Stomach (tissue), 4 donors: ENCODE measurements around the gene CDH23.

ENCODE experiments used
- CTCF ChIP-seq, 7 experiments: fragments of 450-650 bp in 4 of 7; fragments of 200-600 bp in 3 of 7; sonication (generic) in 3 of 7; IDR thresholded peaks; one replicate each; pipeline ENCODE4 v1.5.1; 2016 to 2019; ENCODE audit warnings: antibody characterized with exemption in 7 of 7, control low read depth in 2 of 7, mild to moderate bottlenecking in 1 of 7
- EP300 ChIP-seq: sonication (generic); formaldehyde crosslinking; IDR thresholded peaks from one replicate; pipeline ENCODE4 v1.6.1; 2017; ENCODE audit warnings: antibody characterized with exemption
- POLR2A ChIP-seq, 4 donors: fragments of 450-650 bp; IDR thresholded peaks; one replicate each; pipeline ENCODE4 v1.6.1; 2016; ENCODE audit warnings: antibody characterized with exemption in 4 of 4, control low read depth in 2 of 4, mild to moderate bottlenecking in 1 of 4, moderate library complexity in 1 of 4
- POLR2AphosphoS5 ChIP-seq, 3 donors: sonication (generic); formaldehyde crosslinking; IDR thresholded peaks; one replicate each; pipeline ENCODE4 v1.6.1; 2016; ENCODE audit warnings: antibody characterized with exemption in 3 of 3

GRCh38 chr10:71618176-71618575 is 221.5 kb downstream of the CDH23 start:
- TF ChIP-seq CTCF (IDR thresholded peaks at IDR 0.05): no peak
- no peak for TF ChIP-seq POLR2A (IDR thresholded peaks at IDR 0.05)
- TF ChIP-seq EP300: no peak
- no peak for TF ChIP-seq POLR2AphosphoS5 (IDR thresholded peaks at IDR 0.05)
